ENCODE results near the gene STRIP2.

DNA sequence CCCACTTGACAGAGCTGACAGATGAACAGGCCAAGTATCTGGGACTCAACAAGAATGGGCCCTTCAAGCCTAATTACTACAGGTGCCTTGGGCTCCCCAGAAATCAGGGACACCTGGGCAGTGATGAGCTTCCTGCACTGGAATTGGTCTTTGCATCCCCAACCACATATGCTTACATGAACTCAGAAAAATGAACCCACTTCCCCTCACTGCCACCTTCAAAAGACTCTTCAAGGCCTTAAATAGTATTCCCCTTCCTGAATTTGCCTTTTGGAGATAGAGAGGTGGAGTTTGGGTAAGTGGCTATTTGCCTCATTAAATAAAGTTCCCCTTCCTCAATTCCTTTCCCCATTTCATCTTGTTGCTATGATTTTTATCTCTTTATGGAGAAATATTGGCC, 7.8 kb upstream of the STRIP2 start:
- no peak for TF ChIP-seq MAFK (conservative IDR thresholded peaks at IDR 0.05 in 1 of 2, IDR thresholded peaks at IDR 0.05 in 1 of 2; ENCODE audit: low read length in 2 of 2)
- TF ChIP-seq, protein P1, sequence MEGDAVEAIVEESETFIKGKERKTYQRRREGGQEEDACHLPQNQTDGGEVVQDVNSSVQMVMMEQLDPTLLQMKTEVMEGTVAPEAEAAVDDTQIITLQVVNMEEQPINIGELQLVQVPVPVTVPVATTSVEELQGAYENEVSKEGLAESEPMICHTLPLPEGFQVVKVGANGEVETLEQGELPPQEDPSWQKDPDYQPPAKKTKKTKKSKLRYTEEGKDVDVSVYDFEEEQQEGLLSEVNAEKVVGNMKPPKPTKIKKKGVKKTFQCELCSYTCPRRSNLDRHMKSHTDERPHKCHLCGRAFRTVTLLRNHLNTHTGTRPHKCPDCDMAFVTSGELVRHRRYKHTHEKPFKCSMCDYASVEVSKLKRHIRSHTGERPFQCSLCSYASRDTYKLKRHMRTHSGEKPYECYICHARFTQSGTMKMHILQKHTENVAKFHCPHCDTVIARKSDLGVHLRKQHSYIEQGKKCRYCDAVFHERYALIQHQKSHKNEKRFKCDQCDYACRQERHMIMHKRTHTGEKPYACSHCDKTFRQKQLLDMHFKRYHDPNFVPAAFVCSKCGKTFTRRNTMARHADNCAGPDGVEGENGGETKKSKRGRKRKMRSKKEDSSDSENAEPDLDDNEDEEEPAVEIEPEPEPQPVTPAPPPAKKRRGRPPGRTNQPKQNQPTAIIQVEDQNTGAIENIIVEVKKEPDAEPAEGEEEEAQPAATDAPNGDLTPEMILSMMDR (CRISPR knock-in tag; IDR thresholded peaks at IDR 0.05) = no peak
- no peak for TF ChIP-seq MYC (CRISPR knock-in tag; IDR thresholded peaks at IDR 0.05; ENCODE audit: borderline replicate concordance)
- no peak for TF ChIP-seq ZNF224 (CRISPR knock-in tag; IDR thresholded peaks at IDR 0.05)
- no peak for TF ChIP-seq ZNF430 (CRISPR knock-in tag; IDR thresholded peaks at IDR 0.05)
- TF ChIP-seq ZNF598 (CRISPR knock-in tag; IDR thresholded peaks at IDR 0.05; ENCODE audit: borderline replicate concordance) = no peak
- no peak for TF ChIP-seq ZBTB21 (CRISPR knock-in tag; IDR thresholded peaks at IDR 0.05)
- TF ChIP-seq U2AF1 (optimal IDR thresholded peaks at IDR 0.05; ENCODE audit: low read depth, low read length) = no peak
- TF ChIP-seq, protein P2, sequence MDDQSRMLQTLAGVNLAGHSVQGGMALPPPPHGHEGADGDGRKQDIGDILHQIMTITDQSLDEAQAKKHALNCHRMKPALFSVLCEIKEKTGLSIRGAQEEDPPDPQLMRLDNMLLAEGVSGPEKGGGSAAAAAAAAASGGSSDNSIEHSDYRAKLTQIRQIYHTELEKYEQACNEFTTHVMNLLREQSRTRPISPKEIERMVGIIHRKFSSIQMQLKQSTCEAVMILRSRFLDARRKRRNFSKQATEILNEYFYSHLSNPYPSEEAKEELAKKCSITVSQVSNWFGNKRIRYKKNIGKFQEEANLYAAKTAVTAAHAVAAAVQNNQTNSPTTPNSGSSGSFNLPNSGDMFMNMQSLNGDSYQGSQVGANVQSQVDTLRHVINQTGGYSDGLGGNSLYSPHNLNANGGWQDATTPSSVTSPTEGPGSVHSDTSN (CRISPR knock-in tag; IDR thresholded peaks at IDR 0.05; ENCODE audit: borderline replicate concordance) = no peak
- no peak for TF ChIP-seq BCL6 (CRISPR knock-in tag; IDR thresholded peaks at IDR 0.05)
- no peak for TF ChIP-seq RFXAP (CRISPR knock-in tag; IDR thresholded peaks at IDR 0.05; ENCODE audit: borderline replicate concordance)
- TF ChIP-seq ARNT2 (CRISPR knock-in tag; IDR thresholded peaks at IDR 0.05; ENCODE audit: low read depth) = no peak
